ENCODE data around the gene LAMC2.

LAMC2 gene

DNA sequence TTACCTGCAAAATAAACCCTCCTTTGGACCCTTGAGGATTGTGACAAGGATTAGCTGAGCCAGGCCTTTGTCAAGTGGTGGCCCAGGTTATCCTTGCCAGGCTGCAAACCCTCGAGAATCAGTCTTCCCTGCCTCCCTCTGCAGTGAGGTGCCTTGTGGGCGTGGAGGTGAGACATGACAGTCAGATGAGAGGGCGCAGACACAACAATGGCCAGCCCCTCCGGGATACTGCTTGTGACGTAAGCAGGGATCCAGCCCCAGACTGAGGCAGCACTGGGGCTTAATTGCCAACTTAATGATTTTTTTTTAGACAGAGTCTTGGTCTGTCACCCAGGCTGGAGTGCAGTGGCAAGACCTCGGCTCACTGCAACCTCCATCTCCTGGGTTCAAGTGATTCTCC lies 104.6 kb downstream of the LAMC2 start:
- DNase-seq, result no peak

DNA sequence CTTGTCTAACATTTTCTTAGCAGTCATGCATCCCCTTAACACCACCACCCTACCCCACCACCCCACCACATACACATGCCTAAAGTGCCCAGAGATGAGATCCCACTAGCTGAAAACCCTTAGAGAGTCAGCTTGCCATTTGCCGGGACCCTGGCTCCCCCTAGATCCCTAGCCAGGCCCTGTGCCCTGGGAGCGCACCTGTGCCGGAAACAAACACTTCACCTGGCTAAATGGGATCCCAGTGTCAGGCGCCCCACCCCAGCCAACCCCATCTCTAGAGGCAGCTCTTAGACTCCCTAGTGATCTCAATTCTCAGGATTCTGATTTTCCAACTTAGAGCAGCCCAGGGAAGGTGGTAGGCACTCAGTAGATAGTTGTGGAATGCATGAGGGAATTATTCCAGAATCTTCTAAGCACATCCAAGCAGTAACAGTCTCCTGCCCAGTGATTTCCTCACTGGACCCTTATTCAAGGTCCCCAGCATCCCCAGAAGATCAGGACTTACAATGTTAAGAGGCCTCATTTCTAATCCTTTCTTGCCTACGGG lies 105.2 kb downstream of the LAMC2 start:
- no peak for DNase-seq

DNA sequence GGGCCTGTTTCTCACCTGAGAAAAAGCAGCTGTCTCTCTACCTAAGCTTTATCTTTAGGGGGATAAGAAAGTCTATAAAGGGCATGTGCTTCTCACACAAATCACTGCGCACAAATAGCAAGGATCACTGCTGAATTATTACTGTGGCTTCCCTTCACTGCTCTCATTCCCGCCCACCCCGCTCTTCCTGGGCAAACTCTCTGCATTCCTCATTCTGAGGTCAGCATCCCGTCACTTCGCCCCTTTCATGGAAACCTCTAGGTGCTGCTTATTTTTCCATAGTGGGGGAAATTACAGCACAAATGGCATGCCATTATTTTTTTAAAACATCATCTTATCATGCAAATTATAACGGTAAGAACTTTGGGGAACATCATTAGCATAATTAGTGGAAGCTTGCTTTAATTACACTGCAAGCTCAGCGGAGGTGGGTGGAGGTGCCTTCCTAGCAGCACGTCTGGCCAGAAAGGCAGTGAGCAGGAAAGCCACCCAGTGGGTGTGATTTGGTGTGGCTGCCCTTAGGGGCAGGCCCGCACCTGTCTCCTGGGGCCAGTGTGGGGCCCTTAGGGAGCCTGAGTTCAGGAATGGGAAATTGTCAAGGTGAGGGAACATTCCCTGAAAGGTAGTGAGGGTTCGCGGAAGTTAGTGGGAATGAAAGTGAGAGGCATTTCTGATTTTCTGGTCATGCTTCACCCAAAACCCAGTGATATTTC lies 105.9 kb downstream of the LAMC2 start:
- no peak for DNase-seq

DNA sequence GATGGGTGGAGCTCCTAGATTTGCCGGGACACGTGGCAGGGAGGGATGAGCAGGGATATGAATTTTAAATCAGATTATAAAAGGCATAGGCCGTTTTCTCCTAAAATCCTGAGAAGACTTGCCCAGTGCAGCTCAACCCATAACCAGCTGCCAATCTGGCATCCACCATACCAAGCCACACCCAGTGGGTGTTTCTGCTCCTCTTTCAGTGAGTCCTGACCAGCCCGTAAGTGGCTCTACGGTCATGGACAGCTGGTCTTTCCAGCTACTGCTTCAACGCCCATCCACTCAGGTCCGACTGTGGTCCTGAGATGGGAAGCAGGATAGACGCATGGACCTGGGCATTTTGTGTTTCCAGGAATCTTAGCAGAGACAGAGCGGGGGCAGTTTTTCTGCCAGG lies 107.2 kb downstream of the LAMC2 start:
- DNase-seq, result no peak

DNA sequence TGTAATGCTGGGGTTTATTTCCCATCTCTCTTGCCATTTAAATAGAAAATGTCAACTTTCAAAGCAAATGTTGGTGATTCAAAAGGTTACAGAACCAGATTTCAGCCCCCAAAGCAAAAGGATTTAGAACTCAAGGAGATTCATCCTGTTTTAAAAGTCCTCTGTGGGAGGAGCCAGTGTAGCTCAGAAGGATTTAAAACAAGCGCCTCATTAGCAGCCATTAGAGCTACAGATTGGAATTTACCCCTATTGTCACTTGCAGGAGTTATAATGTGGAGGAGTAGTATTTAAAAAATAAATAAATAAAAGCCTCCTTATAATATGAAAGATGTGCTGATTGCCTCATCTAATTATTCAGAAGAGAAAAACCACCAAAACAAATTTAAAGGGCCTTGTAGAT lies 107.8 kb downstream of the LAMC2 start:
- DNase-seq, result no peak

Data from activated CD4-positive, alpha-beta T cell treated with anti-CD3 and anti-CD28 coated beads, Interleukin-2, amount 50 U/mL, for 1 hour (primary cell).